GM19328 (cell line): ENCODE data around the gene IRF2.

Experiments used
- ATAC-seq: cut with Tn5 transposase; IDR thresholded peaks from one replicate; pipeline ENCODE4 v1.9.1; 2021; ENCODE audit warnings: mild to moderate bottlenecking, moderate library complexity; ENCODE audit not compliant: unreplicated experiment

Gene IRF2

DNA sequence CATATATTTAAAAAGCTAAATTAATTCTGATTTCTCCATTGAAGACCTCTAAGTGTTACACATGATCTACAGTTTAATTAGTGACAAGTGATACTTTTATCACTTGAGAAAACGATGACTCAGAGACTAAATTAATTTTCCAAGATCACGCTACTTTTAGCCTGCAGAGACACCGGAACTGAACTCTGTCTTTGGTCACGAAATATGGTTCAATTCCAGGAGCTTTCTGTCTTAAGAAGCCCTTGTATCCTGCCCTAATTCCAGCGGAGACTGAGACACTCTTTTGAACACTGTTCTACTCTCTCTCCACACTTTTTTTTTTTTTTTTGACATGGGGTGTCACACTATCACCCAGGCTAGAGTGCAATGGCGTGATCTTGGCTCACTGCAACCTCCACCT is 63.6 kb downstream of the IRF2 start:
- no peak for ATAC-seq

GRCh38 chr4:184409911-184410692 is 64.2 kb downstream of the IRF2 start:
- ATAC-seq, result no peak

DNA sequence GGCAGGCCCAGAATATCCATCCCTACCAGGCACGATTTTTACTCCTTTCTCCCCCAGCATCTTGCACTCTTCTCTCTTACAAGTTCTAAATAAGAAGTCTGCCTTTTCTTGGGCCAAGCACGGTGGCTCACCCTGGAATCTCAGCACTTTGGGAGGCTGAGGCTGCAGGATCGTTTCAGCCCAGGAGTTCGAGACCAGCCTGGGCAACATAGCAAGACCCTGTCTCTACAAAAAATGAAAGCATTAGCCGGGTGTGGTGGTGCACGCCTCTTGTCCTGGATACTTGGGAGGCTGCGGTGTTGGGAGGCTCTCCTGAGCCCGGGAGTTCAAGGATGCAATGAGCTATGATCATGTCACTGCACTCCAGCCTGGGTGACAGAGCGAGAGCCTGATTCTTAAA is 64.8 kb downstream of the IRF2 start:
- no peak for ATAC-seq

DNA sequence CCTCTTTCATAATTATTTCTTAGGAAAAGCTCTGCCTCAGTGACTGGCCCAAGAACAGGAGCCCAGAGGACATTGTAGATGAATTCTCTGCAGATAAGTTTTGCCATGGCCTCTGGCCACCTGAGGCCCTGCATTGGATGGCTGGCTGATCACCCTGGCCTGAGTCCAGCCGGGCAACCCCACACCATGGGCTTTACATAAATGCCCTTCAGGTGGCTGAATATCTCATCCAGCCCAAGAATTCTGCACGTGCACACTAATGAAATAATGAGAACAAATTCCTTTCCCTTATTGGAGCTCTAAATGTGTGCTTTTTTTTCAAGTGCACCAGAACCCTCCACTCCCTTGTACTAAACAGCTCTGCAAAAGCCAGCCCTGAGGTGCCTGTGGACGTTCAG is 65.7 kb downstream of the IRF2 start:
- ATAC-seq, result no peak

- ATAC-seq, result no peak
These were observed 66.2 kb downstream of the IRF2 start for GRCh38 chr4:184408021-184408683.

DNA sequence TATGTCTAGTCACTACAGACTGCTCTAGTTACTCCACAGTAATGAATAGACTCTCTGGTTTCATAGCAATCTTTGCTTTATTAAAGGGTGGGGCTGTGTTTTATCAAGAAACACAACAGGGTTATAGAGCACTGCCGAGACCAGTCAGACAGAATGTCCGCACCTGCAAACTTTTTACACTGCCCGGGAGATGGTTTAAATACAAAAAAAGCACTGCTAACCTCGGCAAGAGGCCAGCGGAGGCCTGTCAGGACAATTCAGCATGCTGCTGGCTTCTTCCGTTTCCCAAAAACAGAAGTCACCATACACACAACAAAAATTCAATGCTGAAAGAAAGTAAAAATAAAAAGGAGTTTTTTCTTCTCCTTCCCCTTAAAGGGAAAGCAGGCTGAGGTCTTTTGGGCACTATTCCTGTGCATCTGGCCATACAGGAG is 67.4 kb downstream of the IRF2 start:
- ATAC-seq, result no peak

- ATAC-seq, result no peak
These were observed 70.3 kb downstream of the IRF2 start for GRCh38 chr4:184404047-184404446.

GRCh38 chr4:184403384-184403781 is 71.0 kb downstream of the IRF2 start:
- no peak for ATAC-seq

DNA sequence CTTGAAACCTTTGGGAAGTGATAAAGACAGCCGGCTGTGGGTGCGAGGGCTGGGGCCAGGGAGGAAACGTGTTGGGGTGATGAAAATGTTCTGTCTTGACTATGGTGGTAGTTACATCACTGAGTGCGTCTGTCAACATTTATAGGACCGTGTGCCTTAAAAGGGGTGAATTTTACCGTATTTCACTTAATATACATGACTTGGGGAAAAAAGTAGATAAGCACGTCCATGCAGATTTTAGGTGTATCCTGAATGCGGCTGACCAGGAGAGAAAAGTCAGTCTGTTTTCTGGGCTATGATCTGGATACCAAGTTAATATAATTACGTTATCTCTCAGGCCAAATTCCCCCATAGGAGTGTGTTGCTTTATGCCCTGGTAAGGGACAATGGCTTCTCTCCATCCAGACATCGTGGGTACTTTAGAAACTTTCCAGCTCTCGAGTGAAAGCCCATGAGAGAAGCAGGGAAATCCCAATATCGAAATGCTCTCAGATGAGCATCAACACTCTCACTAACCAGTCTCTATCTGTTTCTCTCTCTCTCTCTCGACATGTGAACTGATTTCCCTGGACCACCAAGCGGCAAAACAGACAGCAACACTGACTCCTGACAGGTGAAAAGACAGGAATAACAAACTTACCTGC is 71.5 kb downstream of the IRF2 start:
- no peak for ATAC-seq

- ATAC-seq, result no peak
These were observed 72.1 kb downstream of the IRF2 start for GRCh38 chr4:184402239-184402638.

- ATAC-seq, result no peak
These were observed 72.8 kb downstream of the IRF2 start for GRCh38 chr4:184401397-184402171.

- ATAC-seq, result no peak
These were observed 73.5 kb downstream of the IRF2 start for GRCh38 chr4:184400891-184401290.

- ATAC-seq, result no peak
These were observed 73.9 kb downstream of the IRF2 start for GRCh38 chr4:184400375-184400870.

DNA sequence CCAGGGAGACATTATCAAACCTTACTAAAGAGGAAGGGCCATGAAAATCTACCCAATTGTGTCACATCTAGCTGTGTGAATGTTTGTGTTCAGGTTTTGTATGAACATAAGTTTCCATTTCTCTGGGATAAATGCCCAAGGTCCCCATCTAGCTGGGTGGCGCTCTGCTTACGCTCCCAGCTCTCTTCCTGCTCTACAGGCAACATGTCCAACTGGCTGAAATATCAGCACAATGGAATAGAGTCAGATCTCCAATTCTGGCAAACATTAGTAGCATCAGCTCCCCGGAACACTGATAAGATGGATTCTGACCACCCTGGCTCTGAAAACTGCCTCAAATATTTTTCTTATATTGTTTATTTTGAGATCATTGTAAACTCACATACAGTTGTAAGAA is 74.8 kb downstream of the IRF2 start:
- ATAC-seq, result no peak

DNA sequence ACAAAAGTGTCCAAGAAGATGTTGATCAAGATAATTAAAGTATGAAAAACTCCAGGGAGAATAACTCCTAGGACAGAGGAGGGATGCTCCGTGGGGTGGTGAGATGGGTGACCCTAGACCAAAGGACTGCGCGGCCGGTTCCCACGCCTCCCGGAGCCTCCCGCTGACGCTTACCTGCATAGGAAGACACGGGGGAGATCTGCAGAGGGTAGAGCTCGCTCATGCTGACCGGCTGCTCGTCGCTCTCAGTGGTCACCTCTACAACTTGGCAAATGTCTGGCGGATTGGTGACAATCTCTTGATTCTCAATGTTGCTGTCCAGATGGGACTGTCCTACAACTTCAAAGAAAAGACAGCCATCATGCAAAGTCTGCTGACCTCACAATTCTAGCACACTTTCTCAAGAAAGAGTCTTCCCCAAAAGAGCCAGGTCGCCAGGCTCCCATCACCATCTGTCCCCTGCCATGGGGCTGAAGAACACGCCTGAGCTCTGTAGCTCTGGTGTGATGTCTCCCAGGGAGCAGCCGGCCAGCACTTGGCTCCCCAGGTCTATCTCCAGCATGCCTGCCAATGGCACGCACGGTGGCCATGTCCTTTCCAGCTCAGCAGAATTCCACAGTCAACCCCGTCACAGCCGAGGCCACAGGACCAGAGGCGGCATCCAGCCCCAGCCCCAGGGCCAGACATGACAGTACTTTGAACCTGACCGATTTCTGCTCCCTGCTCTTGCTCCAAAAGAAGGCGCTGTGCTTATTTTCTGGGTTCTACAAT is 75.4 kb downstream of the IRF2 start:
- ATAC-seq, result no peak

- no peak for ATAC-seq
These were observed 76.7 kb downstream of the IRF2 start for GRCh38 chr4:184397516-184398163.

DNA sequence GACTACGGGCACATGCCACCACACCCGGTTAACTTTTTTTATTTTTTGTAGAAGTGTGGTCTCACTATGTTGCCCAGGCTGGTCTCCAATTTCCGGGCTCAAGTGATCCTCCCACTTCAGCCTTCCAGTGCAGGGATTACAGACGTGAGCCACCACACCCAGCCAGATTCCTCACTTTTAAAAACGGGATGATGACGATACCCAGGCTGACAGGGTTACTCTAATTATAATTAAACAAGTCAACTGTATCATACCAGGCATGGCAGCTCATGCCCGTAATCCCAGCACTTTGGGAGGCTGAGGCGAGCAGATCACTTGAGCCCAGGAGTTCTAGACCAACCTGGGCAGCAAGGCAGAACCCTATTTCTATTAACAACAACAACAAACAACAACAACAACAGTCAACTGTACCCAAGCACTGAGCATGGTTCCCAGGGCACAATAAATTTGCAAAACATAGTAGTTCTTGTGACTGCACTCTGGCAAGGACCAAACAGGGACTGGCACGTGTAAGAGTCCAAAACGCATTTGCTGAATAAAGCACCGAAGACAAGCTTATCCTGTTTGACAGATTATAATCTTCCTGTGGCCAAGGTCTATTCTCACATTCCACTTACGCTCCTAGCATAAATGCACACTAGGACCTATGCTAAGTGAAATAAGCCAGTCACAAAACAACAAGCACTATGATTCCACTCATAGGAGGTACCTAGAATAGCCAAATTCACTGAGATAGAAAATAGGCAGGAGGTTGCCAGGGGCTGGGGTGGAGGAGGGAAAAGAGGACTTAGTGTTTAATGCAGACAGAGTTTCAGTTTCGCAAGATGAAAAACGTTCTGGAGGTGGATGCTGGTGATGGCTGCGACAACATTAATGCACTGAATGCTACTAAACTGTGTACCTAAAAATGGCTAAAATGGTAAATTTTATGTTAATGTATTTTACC is 77.5 kb downstream of the IRF2 start:
- no peak for ATAC-seq

DNA sequence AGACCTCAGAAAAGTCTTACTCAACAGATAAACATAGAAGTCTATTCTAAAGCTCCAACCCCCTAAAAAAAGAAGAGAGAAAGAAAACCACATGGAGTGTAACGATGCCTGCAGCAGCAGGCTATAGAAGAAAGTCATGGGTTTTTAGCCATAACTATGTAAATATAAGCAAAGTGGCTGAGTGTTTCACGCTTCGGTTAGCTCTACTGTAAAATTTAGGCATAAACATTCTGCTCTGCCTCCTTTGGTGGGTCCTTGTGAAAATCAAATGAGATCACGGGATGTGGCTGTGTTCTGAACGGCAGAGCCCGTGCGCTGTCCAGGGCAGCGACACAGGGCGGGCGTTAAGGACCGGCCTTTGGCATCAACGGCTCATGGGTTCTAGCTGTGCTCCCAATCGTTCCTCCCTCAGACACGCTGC is 78.4 kb downstream of the IRF2 start:
- ATAC-seq, result peak; percentile 86

DNA sequence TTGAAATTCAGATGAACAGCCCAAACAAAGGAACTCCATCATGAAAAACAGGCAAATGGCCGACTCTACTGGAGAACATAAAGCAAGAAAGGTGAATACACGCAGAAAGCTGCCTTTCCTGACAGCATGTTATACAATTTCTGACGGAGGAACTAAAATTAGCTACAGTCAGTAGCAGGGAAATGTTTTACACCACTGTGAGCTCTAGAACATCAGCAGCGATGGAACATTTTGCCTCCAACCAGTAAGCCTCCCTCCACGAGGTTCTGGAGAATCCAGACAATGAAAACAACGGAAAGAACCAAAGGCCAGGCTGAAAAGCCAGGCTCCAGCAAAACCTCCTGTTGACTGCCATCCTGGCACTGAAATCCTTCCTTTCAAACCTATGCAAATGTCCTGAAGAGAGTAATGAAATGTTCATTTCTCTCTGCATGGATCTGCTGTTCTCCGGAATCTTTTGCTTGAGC is 78.9 kb downstream of the IRF2 start:
- ATAC-seq, result peak; percentile 4
